Type B pancreatic cell (in vitro differentiated cells): Measurements from ENCODE around the gene VTA1. TPM values are rescaled to one million over a fixed set of nuclear protein-coding genes. Genes with fewer than 3 reads are reported as not detected.
"Not testable (repeated sequence)": the region's sequence is repeated elsewhere in the genome, so short reads cannot be mapped to it uniquely, and the experiment has no call there.

ENCODE experiments used
- DNase-seq: peaks from one replicate; pipeline ENCODE4 v3.0.0; 2021; ENCODE audit warnings: mixed read lengths; ENCODE audit not compliant: unreplicated experiment; ENCODE audit errors: extremely low spot score
- H3K27ac Mint-ChIP-seq: 2 replicates; pipeline ENCODE4 v1.8.0; 2021; ENCODE audit warnings: mild to moderate bottlenecking, mixed read lengths
- H3K27me3 Mint-ChIP-seq: 2 replicates; pipeline ENCODE4 v1.8.0; 2021; ENCODE audit warnings: mixed read lengths
- H3K36me3 Mint-ChIP-seq: 2 replicates; pipeline ENCODE4 v1.8.0; 2021; ENCODE audit warnings: mixed read lengths
- H3K4me1 Mint-ChIP-seq: one replicate; pipeline ENCODE4 v1.8.0; 2021; ENCODE audit warnings: mixed read lengths; ENCODE audit not compliant: unreplicated experiment
- H3K4me3 Mint-ChIP-seq: 2 replicates; pipeline ENCODE4 v1.8.0; 2021; ENCODE audit warnings: mild to moderate bottlenecking, mixed read lengths
- H3K9me3 Mint-ChIP-seq: 2 replicates; pipeline ENCODE4 v1.8.0; 2021; ENCODE audit warnings: mixed read lengths
- long read RNA-seq: library from polyadenylated mRNA; unstranded; transcript quantifications from one replicate; pipeline ENCODE4 v2.0.0, GENCODE V29; 2020
- total RNA-seq: library from RNA; stranded (reverse); gene quantifications from 2 replicates; pipeline ENCODE4 v1.2.1, GENCODE V29; 2021; ENCODE audit warnings: low replicate concordance
- TF ChIP-seq, protein P1 (sequence below): fragments of 200-600 bp; sonication (generic); conservative IDR thresholded peaks from 2 replicates; pipeline ENCODE4 v1.5.0; 2021; ENCODE audit warnings: antibody characterized with exemption, mild to moderate bottlenecking

The VTA1 gene
- 49.9 and 53.7 TPM in 2 replicates for total RNA-seq
- long read RNA-seq, full-length matches to known transcripts = 136 of 176 reads
- long read RNA-seq, partial matches to known transcripts = 39 of 176 reads
- long read RNA-seq, other reads (novel, unspliced or antisense) = 1 of 176 reads

GRCh38 chr6:142146828-142147662 is at the start of gene VTA1, which contains the start of gene NMBR:
VTA1 (plus strand) TSS chr6:142147263; CDS start chr6:142147288, 25 bp downstream.
NMBR (minus strand) TSS chr6:142147122; CDS start chr6:142088658, 58,464 bp downstream.
- Mint-ChIP-seq H3K4me3 (peak within 1 kb of the TSS; percentile 99), H3K36me3 (peaks cover 19% of the 10 kb centered on the region), H3K27me3 (peaks cover 7% of the 10 kb centered on the region), H3K4me1 (peaks cover 19% of the 10 kb centered on the region), H3K27ac (peak within 1 kb of the TSS; percentile 91), H3K9me3 (no peaks in the 10 kb centered on the region)
- peak; percentile 95 for DNase-seq
- TF ChIP-seq, protein P1, sequence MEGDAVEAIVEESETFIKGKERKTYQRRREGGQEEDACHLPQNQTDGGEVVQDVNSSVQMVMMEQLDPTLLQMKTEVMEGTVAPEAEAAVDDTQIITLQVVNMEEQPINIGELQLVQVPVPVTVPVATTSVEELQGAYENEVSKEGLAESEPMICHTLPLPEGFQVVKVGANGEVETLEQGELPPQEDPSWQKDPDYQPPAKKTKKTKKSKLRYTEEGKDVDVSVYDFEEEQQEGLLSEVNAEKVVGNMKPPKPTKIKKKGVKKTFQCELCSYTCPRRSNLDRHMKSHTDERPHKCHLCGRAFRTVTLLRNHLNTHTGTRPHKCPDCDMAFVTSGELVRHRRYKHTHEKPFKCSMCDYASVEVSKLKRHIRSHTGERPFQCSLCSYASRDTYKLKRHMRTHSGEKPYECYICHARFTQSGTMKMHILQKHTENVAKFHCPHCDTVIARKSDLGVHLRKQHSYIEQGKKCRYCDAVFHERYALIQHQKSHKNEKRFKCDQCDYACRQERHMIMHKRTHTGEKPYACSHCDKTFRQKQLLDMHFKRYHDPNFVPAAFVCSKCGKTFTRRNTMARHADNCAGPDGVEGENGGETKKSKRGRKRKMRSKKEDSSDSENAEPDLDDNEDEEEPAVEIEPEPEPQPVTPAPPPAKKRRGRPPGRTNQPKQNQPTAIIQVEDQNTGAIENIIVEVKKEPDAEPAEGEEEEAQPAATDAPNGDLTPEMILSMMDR = peak; percentile 96

DNA sequence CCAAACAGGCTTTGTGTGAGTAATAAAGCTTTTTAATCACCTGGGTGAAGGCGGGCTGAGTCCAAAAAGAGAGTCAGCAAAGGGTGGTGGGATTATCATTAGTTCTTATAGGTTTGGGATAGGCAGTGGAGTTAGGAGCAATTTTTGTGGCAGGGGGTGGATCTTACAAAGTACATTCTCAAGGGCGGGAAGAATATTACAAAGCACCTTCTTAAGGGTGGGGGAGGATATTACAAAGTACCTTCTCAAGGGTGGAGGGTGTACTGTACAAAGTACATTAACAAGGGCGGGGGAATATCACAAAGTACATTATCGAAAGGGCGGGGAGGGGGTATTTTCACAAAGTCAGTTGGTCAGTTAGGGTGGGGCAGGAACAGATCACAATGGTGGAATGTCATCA is 42.2 kb upstream of the VTA1 start:
- not testable (repeated sequence) for H3K9me3 Mint-ChIP-seq, H3K27me3 Mint-ChIP-seq, H3K36me3 Mint-ChIP-seq, H3K4me3 Mint-ChIP-seq, DNase-seq, H3K4me1 Mint-ChIP-seq, H3K27ac Mint-ChIP-seq

- H3K4me1 Mint-ChIP-seq, H3K27ac Mint-ChIP-seq, H3K9me3 Mint-ChIP-seq, H3K27me3 Mint-ChIP-seq, DNase-seq, H3K4me3 Mint-ChIP-seq, H3K36me3 Mint-ChIP-seq: not testable (repeated sequence)
Measured at GRCh38 chr6:142110820-142111219, 36.2 kb upstream of the VTA1 start.

DNA sequence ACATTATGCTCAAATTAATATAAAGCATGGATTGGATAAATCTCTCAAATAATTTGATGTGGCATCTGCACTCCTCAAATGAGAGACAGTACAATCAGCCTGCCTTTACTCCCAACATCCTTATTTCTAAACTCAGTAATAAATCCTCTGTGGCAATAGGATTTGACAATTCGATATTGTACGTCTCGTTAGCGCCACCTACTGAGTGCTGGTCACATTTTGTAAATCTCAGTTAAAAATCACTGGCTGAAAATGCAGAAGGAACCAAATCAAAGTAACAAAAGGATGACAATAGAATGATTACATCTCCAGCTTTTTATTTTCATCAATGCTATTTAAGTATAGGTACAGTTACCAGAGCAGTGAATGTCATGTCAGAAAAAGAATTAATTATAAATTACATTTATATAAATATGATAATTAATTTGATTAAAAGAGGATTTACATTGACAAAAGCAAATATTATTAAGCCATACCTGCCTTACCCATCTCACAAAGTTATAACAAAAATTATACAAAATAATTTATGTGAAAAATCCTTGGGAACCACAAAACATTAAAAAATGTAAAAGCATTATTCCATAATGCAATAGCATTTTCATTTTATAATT is 34.5 kb upstream of the VTA1 start:
- peaks cover 4% of the 10 kb centered on the region for H3K27me3 Mint-ChIP-seq

GRCh38 chr6:142117366-142117765 is 29.7 kb upstream of the VTA1 start:
- Mint-ChIP-seq H3K4me1 (no peaks in the 10 kb centered on the region), H3K9me3 (no peaks in the 10 kb centered on the region), H3K27ac (no peak overlapping the region), H3K4me3 (no peak overlapping the region), H3K27me3 (peaks cover 6% of the 10 kb centered on the region), H3K36me3 (no peaks in the 10 kb centered on the region)
- TF ChIP-seq, protein P1 = no peak
- DNase-seq = no peak

More for the DNA sequence above, 34.5 kb upstream of the VTA1 start:
- Mint-ChIP-seq H3K9me3 (no peaks in the 10 kb centered on the region), H3K27ac (no peak overlapping the region), H3K4me1 (no peaks in the 10 kb centered on the region), H3K4me3 (no peak overlapping the region), H3K36me3 (no peaks in the 10 kb centered on the region)
- peak; percentile 68 for DNase-seq
- TF ChIP-seq, protein P1 = peak; percentile 89

- Mint-ChIP-seq H3K27ac (no peak overlapping the region), H3K27me3 (peaks cover 6% of the 10 kb centered on the region), H3K36me3 (no peaks in the 10 kb centered on the region), H3K4me1 (no peaks in the 10 kb centered on the region), H3K9me3 (no peaks in the 10 kb centered on the region), H3K4me3 (no peak overlapping the region)
- TF ChIP-seq, protein P1 = no peak
- DNase-seq = no peak
Measured at GRCh38 chr6:142118328-142118727, 28.7 kb upstream of the VTA1 start.
